Prostate gland (tissue), 2 donors: Measurements from ENCODE around the gene BEAN1. TPM values are rescaled to one million over a fixed set of nuclear protein-coding genes. Genes with fewer than 3 reads are reported as not detected.

Experiments used
- DNase-seq: peaks from one replicate; pipeline ENCODE4 v3.0.0-alpha.2; 2019; ENCODE audit warnings: low spot score
- H3K27ac ChIP-seq, 2 donors: fragments of 200-600 bp; sonication (generic); 2 replicates each; pipeline ENCODE4 v1.5.1; 2017 to 2019
- H3K27me3 ChIP-seq: fragments of 200-600 bp; sonication (generic); replicated peaks from 2 replicates; pipeline ENCODE4 v1.5.1; 2019; ENCODE audit not compliant: insufficient read depth
- H3K36me3 ChIP-seq, 2 donors: fragments of 200-600 bp; sonication (generic); 1 replicate in 1 of 2; 2 replicates in 1 of 2; pipeline versions ENCODE4 v1.5.1 to v1.8.1; 2017 to 2019
- H3K4me1 ChIP-seq: fragments of 200-600 bp; sonication (generic); replicated peaks from 2 replicates; pipeline ENCODE4 v1.5.1; 2019
- H3K4me3 ChIP-seq, 2 donors: fragments of 200-600 bp; sonication (generic); 2 replicates each; pipeline ENCODE4 v1.5.1; 2017 to 2019
- H3K9me3 ChIP-seq: fragments of 200-600 bp; sonication (generic); 2 replicates; pipeline ENCODE4 v1.5.1; 2017
- CTCF ChIP-seq, 4 experiments: fragments of 200-600 bp in 2 of 4; fragments of 450-650 bp in 2 of 4; sonication (generic) in 2 of 4; IDR thresholded peaks; 1 replicate in 3 of 4; 2 replicates in 1 of 4; pipeline ENCODE4 v1.5.1; 2016 to 2019; ENCODE audit warnings: antibody characterized with exemption in 4 of 4, mild to moderate bottlenecking in 2 of 4, moderate library complexity in 2 of 4
- POLR2A ChIP-seq: fragments of 450-650 bp; IDR thresholded peaks from one replicate; pipeline ENCODE4 v1.6.1; 2016; ENCODE audit warnings: antibody characterized with exemption, mild to moderate bottlenecking
- POLR2AphosphoS5 ChIP-seq: sonication (generic); formaldehyde crosslinking; IDR thresholded peaks from one replicate; pipeline ENCODE4 v1.6.1; 2017; ENCODE audit warnings: antibody characterized with exemption
- WGBS: methylation state at CpG from one replicate; pipeline ENCODE4 v1.1.5; 2018; 5-methylcytosine and 5-hydroxymethylcytosine counted together
- intact Hi-C: fragments of 100-400 bp; cut with DNase I; formaldehyde crosslinking; loops from one replicate; pipeline ENCODE4 v1.14.2; 2022
- total RNA-seq, 2 donors: library from RNA; depleted of rRNA; stranded (reverse); fragments of >200 nt; gene quantifications; one replicate each; pipeline ENCODE4 v1.1.0, GENCODE V29; 2016

Gene BEAN1
- total RNA-seq, 2 donors from 2014 or later, result 0.14 to 0.51 TPM

GRCh38 chr16:66439051-66439730 is 12.1 kb downstream of the BEAN1 start:
- H3K27me3 ChIP-seq, result no peaks in the 10 kb centered on the region
- H3K27ac ChIP-seq, result no peak overlapping the region
- 83% methylated on average over 5 of the region's 5 CpGs for WGBS
- DNase-seq, result no peak
- TF ChIP-seq POLR2AphosphoS5 (no peak), CTCF (IDR thresholded peaks at IDR 0.05) (no peak), POLR2A (no peak)
- H3K4me1 ChIP-seq, result no peaks in the 10 kb centered on the region
- intact Hi-C loops, result no loop called here
- no peaks in the 10 kb centered on the region for H3K36me3 ChIP-seq
- no peaks in the 10 kb centered on the region for H3K9me3 ChIP-seq
- H3K4me3 ChIP-seq, result no peak overlapping the region

GRCh38 chr16:66440271-66440802 is 13.2 kb downstream of the BEAN1 start:
- 90% methylated on average over 10 of the region's 10 CpGs for WGBS

GRCh38 chr16:66440970-66441369 is 13.9 kb downstream of the BEAN1 start:
- WGBS, result 92% methylated on average over 11 of the region's 11 CpGs
- no peaks in the 10 kb centered on the region for H3K27me3 ChIP-seq
- TF ChIP-seq CTCF (IDR thresholded peaks at IDR 0.05), result no peak
- no peak for TF ChIP-seq POLR2A
- TF ChIP-seq POLR2AphosphoS5, result no peak

More at GRCh38 chr16:66440271-66440802, 13.2 kb downstream of the BEAN1 start:
- no peaks in the 10 kb centered on the region for H3K9me3 ChIP-seq
- no peak overlapping the region for H3K4me3 ChIP-seq
- no peaks in the 10 kb centered on the region for H3K4me1 ChIP-seq
- DNase-seq, result no peak
- TF ChIP-seq POLR2AphosphoS5 (no peak), CTCF (IDR thresholded peaks at IDR 0.05) (no peak), POLR2A (no peak)
- H3K27me3 ChIP-seq, result no peaks in the 10 kb centered on the region
- H3K36me3 ChIP-seq, result no peaks in the 10 kb centered on the region
- H3K27ac ChIP-seq, result no peak overlapping the region
- intact Hi-C loops, result no loop called here

GRCh38 chr16:66441586-66442375 is 14.7 kb downstream of the BEAN1 start:
- no peaks in the 10 kb centered on the region for H3K4me1 ChIP-seq
- no peaks in the 10 kb centered on the region for H3K36me3 ChIP-seq
- H3K27ac ChIP-seq, result no peak overlapping the region
- no peak for DNase-seq
- H3K27me3 ChIP-seq, result no peaks in the 10 kb centered on the region
- no peaks in the 10 kb centered on the region for H3K9me3 ChIP-seq
- 74% methylated on average over 7 of the region's 7 CpGs for WGBS
- no peak for TF ChIP-seq POLR2AphosphoS5
- no peak for TF ChIP-seq POLR2A
- no peak for TF ChIP-seq CTCF (IDR thresholded peaks at IDR 0.05)
- intact Hi-C loops, result no loop called here
- H3K4me3 ChIP-seq, result no peak overlapping the region

More at GRCh38 chr16:66440970-66441369, 13.9 kb downstream of the BEAN1 start:
- Histone ChIP-seq H3K27ac (no peak overlapping the region), H3K36me3 (no peaks in the 10 kb centered on the region), H3K9me3 (no peaks in the 10 kb centered on the region), H3K4me1 (no peaks in the 10 kb centered on the region), H3K4me3 (no peak overlapping the region)
- DNase-seq, result no peak
- intact Hi-C loops, result no loop called here
